ENCODE measurements around the gene RNPEP.

Gene RNPEP

GRCh38 chr1:201945157-201945556 is 37.3 kb upstream of the RNPEP start:
- no CpG with 5 or more reads among the region's 4 CpGs for WGBS, 2 donors (ENCODE audit: extremely low coverage in 2 of 2, insufficient read length in 2 of 2, insufficient replicate concordance in 1 of 2)
- no peak overlapping the region for H2BK12ac ChIP-seq (ENCODE audit: low read length)

DNA sequence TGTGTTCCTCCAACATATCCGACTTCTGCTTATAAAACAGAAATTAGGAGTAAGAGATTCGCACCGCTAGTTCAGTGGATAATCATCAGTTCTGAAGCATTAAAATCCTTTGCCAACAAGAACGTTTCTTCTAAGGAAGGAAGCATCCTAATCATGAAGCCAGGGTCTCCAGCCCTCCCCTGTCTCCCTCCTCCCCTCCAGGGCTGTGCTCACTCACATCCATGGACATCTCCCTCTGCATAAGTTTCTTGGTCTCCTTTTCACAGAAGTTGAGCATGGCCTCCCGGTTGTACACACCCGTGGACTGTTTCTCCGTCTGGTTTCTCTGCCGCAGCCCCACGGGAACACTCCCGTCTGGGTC is 36.6 kb upstream of the RNPEP start:
- peak overlapping the region; percentile 18 for H2BK15ac ChIP-seq (ENCODE audit: low read length)
- H3K4me3 ChIP-seq (ENCODE audit: low read length in 2 of 2) = peak overlapping the region; percentile 43 to 67
- WGBS, 2 donors (ENCODE audit: extremely low coverage in 2 of 2, insufficient read length in 2 of 2, insufficient replicate concordance in 1 of 2) = no CpG with 5 or more reads among the region's 10 CpGs
- H2BK120ac ChIP-seq (ENCODE audit: low read depth, low read length) = no peak overlapping the region
- peak overlapping the region; percentile 84 for H3K18ac ChIP-seq (ENCODE audit: low read length)
- no peaks in the 10 kb centered on the region for H3K9me3 ChIP-seq (replicated peaks in 1 of 2; ENCODE audit: control insufficient read depth in 2 of 2, insufficient read depth in 1 of 2, low read depth in 1 of 2, low read length in 2 of 2)
- H3K4me2 ChIP-seq (ENCODE audit: insufficient read depth, low read length, poor library complexity, severe bottlenecking) = peak overlapping the region; percentile 75
- H4K91ac ChIP-seq (ENCODE audit: low read depth, low read length, poor library complexity) = no peak overlapping the region
- H2BK12ac ChIP-seq (ENCODE audit: low read length) = no peak overlapping the region
- H2BK5ac ChIP-seq (ENCODE audit: low read length) = no peak overlapping the region
- H3K23ac ChIP-seq (ENCODE audit: low read depth, low read length, poor library complexity) = no peak overlapping the region
- no peak overlapping the region for H3K9ac ChIP-seq (ENCODE audit: low read depth, low read length, poor library complexity)
- H3K27ac ChIP-seq (replicated peaks; ENCODE audit: low read length) = no peak overlapping the region
- DNase-seq (ENCODE audit: low spot score) = no peak
- no peaks in the 10 kb centered on the region for H3K79me1 ChIP-seq (ENCODE audit: low read depth, low read length)
- peaks cover 18 to 21% of the 10 kb centered on the region in 2 donors for H3K4me1 ChIP-seq (ENCODE audit: control insufficient read depth in 2 of 2, insufficient read depth in 1 of 2, low read depth in 1 of 2, low read length in 2 of 2)
- no peak overlapping the region for H3K14ac ChIP-seq (ENCODE audit: low read length)
- H3K27me3 ChIP-seq (ENCODE audit: control insufficient read depth in 3 of 3, insufficient read depth in 3 of 3, low read depth in 1 of 3, low read length in 3 of 3) = peaks cover 0 to 64% (median 12%) of the 10 kb centered on the region in 3 experiments
- no peaks in the 10 kb centered on the region for H3K36me3 ChIP-seq (replicated peaks in 1 of 2; ENCODE audit: control insufficient read depth in 2 of 2, insufficient read depth in 2 of 2, low read length in 2 of 2)
- no peak overlapping the region for H2AK5ac ChIP-seq (ENCODE audit: low read depth, low read length)
- H3K4ac ChIP-seq (ENCODE audit: low read length) = no peak overlapping the region
- H2AFZ ChIP-seq (ENCODE audit: low read length) = peak overlapping the region; percentile 87
- no peak overlapping the region for H4K8ac ChIP-seq (ENCODE audit: low read depth, low read length)

More at GRCh38 chr1:201945157-201945556, 37.3 kb upstream of the RNPEP start:
- Histone ChIP-seq H2BK120ac (ENCODE audit: low read depth, low read length) (no peak overlapping the region), H3K9ac (ENCODE audit: low read depth, low read length, poor library complexity) (no peak overlapping the region), H4K8ac (ENCODE audit: low read depth, low read length) (no peak overlapping the region), H3K27ac (replicated peaks; ENCODE audit: low read length) (no peak overlapping the region), H3K36me3 (replicated peaks in 1 of 2; ENCODE audit: control insufficient read depth in 2 of 2, insufficient read depth in 2 of 2, low read length in 2 of 2) (no peaks in the 10 kb centered on the region), H3K4me3 (ENCODE audit: low read length in 2 of 2) (no peak overlapping the region), H4K91ac (ENCODE audit: low read depth, low read length, poor library complexity) (no peak overlapping the region), H3K9me3 (replicated peaks in 1 of 2; ENCODE audit: control insufficient read depth in 2 of 2, insufficient read depth in 1 of 2, low read depth in 1 of 2, low read length in 2 of 2) (no peaks in the 10 kb centered on the region), H3K27me3 (ENCODE audit: control insufficient read depth in 3 of 3, insufficient read depth in 3 of 3, low read depth in 1 of 3, low read length in 3 of 3) (peaks cover 0 to 59% (median 12%) of the 10 kb centered on the region in 3 experiments), H3K18ac (ENCODE audit: low read length) (no peak overlapping the region), H3K4me2 (ENCODE audit: insufficient read depth, low read length, poor library complexity, severe bottlenecking) (no peak overlapping the region), H2AFZ (ENCODE audit: low read length) (no peak overlapping the region), H3K79me1 (ENCODE audit: low read depth, low read length) (no peaks in the 10 kb centered on the region), H3K4ac (ENCODE audit: low read length) (no peak overlapping the region), H2AK5ac (ENCODE audit: low read depth, low read length) (no peak overlapping the region), H3K14ac (ENCODE audit: low read length) (no peak overlapping the region), H2BK5ac (ENCODE audit: low read length) (no peak overlapping the region), H3K23ac (ENCODE audit: low read depth, low read length, poor library complexity) (no peak overlapping the region), H3K4me1 (ENCODE audit: control insufficient read depth in 2 of 2, insufficient read depth in 1 of 2, low read depth in 1 of 2, low read length in 2 of 2) (peaks cover 18 to 21% of the 10 kb centered on the region in 2 donors), H2BK15ac (ENCODE audit: low read length) (no peak overlapping the region)
- no peak for DNase-seq (ENCODE audit: low spot score)

DNA sequence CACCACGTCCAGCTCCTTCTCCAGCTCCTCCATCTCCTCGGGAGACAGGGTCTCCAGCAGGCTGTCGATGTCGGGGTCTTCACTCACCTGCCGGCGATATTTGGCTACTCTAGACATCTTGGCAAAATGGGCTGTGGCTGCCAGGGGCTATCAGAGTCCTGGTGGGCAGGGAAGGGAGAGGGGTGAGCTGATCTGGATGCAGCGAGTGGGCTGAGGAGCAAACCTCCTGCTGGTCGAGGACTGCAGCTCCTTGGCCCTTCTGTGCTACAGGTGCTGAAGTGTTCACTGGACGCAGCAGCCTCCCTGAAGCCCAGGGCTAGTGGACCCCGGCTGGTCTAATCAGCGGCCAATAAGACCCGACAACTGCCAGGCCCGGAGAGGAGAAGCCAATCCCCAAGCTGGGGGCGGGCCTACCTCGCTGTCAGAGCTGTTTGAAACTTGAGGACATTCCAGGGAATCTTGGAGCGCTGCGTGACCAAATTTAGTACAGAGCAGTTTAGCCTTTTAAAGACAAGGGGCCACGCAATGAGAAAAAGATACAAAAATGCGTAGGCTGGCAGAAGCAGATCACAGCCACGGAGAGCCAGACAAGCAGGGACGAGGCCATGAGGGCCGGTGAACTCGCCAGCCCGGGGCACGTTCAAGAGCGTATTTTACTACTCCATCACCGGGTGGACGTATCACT is 36.1 kb upstream of the RNPEP start, which contains the start of gene LMOD1:
LMOD1 (minus strand) TSS at position 325 of the 685 bp plus-strand sequence; CDS start at position 117, 208 bp downstream.
- Histone ChIP-seq H3K23ac (ENCODE audit: low read depth, low read length, poor library complexity) (peak within 1 kb of the TSS; percentile 45), H2BK12ac (ENCODE audit: low read length) (no peak within 1 kb of the TSS), H4K8ac (ENCODE audit: low read depth, low read length) (no peak within 1 kb of the TSS), H3K4me3 (ENCODE audit: low read length in 2 of 2) (peak within 1 kb of the TSS; percentile 43 to 67), H3K9ac (ENCODE audit: low read depth, low read length, poor library complexity) (no peak within 1 kb of the TSS), H3K36me3 (replicated peaks in 1 of 2; ENCODE audit: control insufficient read depth in 2 of 2, insufficient read depth in 2 of 2, low read length in 2 of 2) (no peaks in the 10 kb centered on the region), H3K27me3 (ENCODE audit: control insufficient read depth in 3 of 3, insufficient read depth in 3 of 3, low read depth in 1 of 3, low read length in 3 of 3) (peaks cover 0 to 66% (median 12%) of the 10 kb centered on the region in 3 experiments), H3K79me1 (ENCODE audit: low read depth, low read length) (no peaks in the 10 kb centered on the region), H2BK15ac (ENCODE audit: low read length) (peak within 1 kb of the TSS; percentile 18), H3K4me2 (ENCODE audit: insufficient read depth, low read length, poor library complexity, severe bottlenecking) (peak within 1 kb of the TSS; percentile 75), H3K4me1 (ENCODE audit: control insufficient read depth in 2 of 2, insufficient read depth in 1 of 2, low read depth in 1 of 2, low read length in 2 of 2) (peaks cover 16 to 19% of the 10 kb centered on the region in 2 donors), H3K9me3 (replicated peaks in 1 of 2; ENCODE audit: control insufficient read depth in 2 of 2, insufficient read depth in 1 of 2, low read depth in 1 of 2, low read length in 2 of 2) (no peaks in the 10 kb centered on the region), H2BK120ac (ENCODE audit: low read depth, low read length) (no peak within 1 kb of the TSS), H2BK5ac (ENCODE audit: low read length) (no peak within 1 kb of the TSS), H3K14ac (ENCODE audit: low read length) (no peak within 1 kb of the TSS), H3K27ac (replicated peaks; ENCODE audit: low read length) (no peak within 1 kb of the TSS), H3K4ac (ENCODE audit: low read length) (no peak within 1 kb of the TSS), H3K18ac (ENCODE audit: low read length) (peak within 1 kb of the TSS; percentile 84), H2AK5ac (ENCODE audit: low read depth, low read length) (no peak within 1 kb of the TSS), H4K91ac (ENCODE audit: low read depth, low read length, poor library complexity) (no peak within 1 kb of the TSS), H2AFZ (ENCODE audit: low read length) (peak within 1 kb of the TSS; percentile 87)
- WGBS, 2 donors (ENCODE audit: extremely low coverage in 2 of 2, insufficient read length in 2 of 2, insufficient replicate concordance in 1 of 2) = no CpG with 5 or more reads among the region's 28 CpGs
- DNase-seq (ENCODE audit: low spot score) = peak; percentile 86

DNA sequence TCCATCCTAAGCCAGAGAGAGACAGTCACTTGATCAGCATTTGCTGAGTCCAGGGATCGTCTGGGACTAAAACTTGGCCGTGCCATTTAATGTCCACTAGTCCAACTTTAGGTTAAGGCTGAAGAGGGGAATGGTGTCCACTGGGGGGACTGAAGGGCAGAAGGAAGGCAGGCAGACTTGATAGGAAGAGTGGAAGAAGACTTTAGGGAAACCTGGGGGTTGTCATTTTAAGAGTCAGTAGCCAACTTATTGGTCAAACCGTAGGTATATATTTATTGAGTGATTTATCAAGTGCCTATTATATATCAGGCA is 34.8 kb upstream of the RNPEP start:
- H3K36me3 ChIP-seq (replicated peaks in 1 of 2; ENCODE audit: control insufficient read depth in 2 of 2, insufficient read depth in 2 of 2, low read length in 2 of 2) = no peaks in the 10 kb centered on the region
- no peak overlapping the region for H4K8ac ChIP-seq (ENCODE audit: low read depth, low read length)
- no peak overlapping the region for H3K27ac ChIP-seq (replicated peaks; ENCODE audit: low read length)
- no peaks in the 10 kb centered on the region for H3K79me1 ChIP-seq (ENCODE audit: low read depth, low read length)
- H2BK12ac ChIP-seq (ENCODE audit: low read length) = no peak overlapping the region
- H3K18ac ChIP-seq (ENCODE audit: low read length) = no peak overlapping the region
- H2BK120ac ChIP-seq (ENCODE audit: low read depth, low read length) = no peak overlapping the region
- H3K14ac ChIP-seq (ENCODE audit: low read length) = no peak overlapping the region
- no peak overlapping the region for H3K23ac ChIP-seq (ENCODE audit: low read depth, low read length, poor library complexity)
- no peak overlapping the region for H2BK5ac ChIP-seq (ENCODE audit: low read length)
- no peak overlapping the region for H3K4ac ChIP-seq (ENCODE audit: low read length)
- H3K9me3 ChIP-seq (replicated peaks in 1 of 2; ENCODE audit: control insufficient read depth in 2 of 2, insufficient read depth in 1 of 2, low read depth in 1 of 2, low read length in 2 of 2) = no peaks in the 10 kb centered on the region
- no peak overlapping the region for H2AFZ ChIP-seq (ENCODE audit: low read length)
- H3K4me1 ChIP-seq (ENCODE audit: control insufficient read depth in 2 of 2, insufficient read depth in 1 of 2, low read depth in 1 of 2, low read length in 2 of 2) = peaks cover 10% of the 10 kb centered on the region in 2 donors
- peaks cover 0 to 70% (median 12%) of the 10 kb centered on the region in 3 experiments for H3K27me3 ChIP-seq (ENCODE audit: control insufficient read depth in 3 of 3, insufficient read depth in 3 of 3, low read depth in 1 of 3, low read length in 3 of 3)
- no peak overlapping the region for H2BK15ac ChIP-seq (ENCODE audit: low read length)
- no peak overlapping the region for H3K4me2 ChIP-seq (ENCODE audit: insufficient read depth, low read length, poor library complexity, severe bottlenecking)
- no peak overlapping the region for H3K9ac ChIP-seq (ENCODE audit: low read depth, low read length, poor library complexity)
- no peak overlapping the region for H3K4me3 ChIP-seq (ENCODE audit: low read length in 2 of 2)
- DNase-seq (ENCODE audit: low spot score) = no peak
- no peak overlapping the region for H4K91ac ChIP-seq (ENCODE audit: low read depth, low read length, poor library complexity)
- WGBS, 2 donors (ENCODE audit: extremely low coverage in 2 of 2, insufficient read length in 2 of 2, insufficient replicate concordance in 1 of 2) = no CpG with 5 or more reads among the region's 3 CpGs
- no peak overlapping the region for H2AK5ac ChIP-seq (ENCODE audit: low read depth, low read length)

All from neuronal stem cell (in vitro differentiated cells).